GM10847 (cell line): Measurements from ENCODE around the gene PPP1R3C.

ENCODE experiments used
- POLR2A ChIP-seq: IDR thresholded peaks from 2 replicates; pipeline ENCODE4 v1.6.1; 2011; ENCODE audit not compliant: insufficient read length; ENCODE audit errors: extremely low read depth

PPP1R3C gene

DNA sequence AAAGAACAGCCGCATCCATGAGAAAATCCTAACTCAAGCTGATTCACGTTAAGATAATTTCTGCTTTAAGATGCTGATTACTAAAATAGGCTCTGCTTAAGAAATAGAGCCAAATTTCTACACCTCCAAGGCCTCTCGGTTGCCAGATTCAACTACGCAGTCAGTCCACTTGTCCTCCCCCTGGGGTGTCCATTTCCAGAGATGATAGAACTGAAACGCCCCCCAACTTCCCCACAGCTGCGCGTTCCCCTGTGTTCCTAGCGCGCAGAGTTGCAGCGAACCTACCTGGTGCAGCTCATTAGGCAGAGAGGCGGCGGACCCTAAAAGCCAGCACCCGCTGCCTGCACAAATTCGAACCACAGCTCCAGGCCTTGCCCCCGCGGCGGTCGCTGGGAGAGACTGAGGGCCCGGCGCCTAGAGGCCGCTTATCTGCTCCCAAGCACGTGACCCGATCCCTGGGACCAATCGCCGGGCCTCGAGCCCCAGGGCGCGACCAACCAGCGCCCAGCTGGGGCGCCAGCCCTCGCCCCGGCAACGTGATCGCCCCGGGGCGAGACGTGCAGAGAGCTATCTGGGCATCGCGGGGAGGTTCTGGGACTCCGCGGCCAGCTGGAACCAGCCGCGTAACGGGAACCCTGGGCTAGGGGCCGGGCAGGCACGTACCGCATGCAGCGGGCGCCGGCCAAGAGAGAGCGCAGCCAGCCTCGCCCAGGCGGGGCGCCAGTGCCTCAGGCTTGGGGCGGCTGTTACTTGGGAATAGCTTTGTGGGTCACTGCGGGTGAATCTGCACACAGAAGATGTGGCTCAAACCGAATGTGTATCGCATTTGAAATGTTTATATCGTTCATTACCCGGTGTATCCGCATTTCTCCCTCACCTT lies at the start of gene PPP1R3C:
PPP1R3C (minus strand) TSS at position 401 of the 880 bp plus-strand sequence; CDS start at position 299, 102 bp downstream.
- TF ChIP-seq POLR2A, result no peak

DNA sequence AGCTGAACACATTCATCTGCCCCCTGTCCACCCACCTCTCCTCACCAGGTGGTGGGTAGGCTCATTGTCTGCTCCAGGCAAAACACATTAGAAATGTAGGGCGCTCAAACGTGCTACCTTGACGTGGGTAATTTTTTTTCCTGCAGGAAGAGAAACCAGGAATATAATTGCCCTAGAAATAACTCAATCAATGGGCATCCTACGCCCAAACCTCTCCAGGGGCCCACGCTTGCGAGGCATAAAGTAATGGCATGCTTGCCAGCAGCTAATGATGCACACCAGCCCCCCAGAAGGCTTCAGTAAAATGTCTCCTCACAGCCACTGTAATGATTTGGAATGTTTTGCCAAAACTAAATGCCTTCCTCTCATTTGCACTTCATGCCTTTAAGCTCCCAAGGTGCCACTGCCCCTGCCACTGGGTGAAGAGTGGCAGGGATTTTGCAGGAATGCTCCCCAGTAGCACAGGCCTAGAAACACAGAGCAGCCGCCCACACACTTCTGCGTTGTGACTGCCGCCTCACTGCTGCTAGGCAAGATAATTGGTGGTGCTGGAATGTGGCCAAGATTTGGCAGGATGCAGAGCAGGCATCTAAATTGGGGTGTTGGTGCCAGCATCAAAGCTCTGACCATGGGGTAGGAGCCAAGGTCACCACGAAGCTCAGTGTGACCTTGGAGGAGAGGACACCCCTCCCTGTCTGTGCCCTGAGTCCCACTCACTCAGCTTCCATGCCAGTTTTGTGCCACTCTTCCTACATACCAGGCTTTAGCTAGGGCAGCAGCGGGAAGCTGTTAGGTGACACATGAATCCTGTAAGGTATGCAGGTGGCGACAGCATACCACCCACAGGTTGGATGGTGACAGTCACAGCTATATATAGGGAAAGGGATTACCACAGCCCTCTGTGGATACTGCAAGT lies 48.7 kb upstream of the PPP1R3C start:
- no peak for TF ChIP-seq POLR2A

DNA sequence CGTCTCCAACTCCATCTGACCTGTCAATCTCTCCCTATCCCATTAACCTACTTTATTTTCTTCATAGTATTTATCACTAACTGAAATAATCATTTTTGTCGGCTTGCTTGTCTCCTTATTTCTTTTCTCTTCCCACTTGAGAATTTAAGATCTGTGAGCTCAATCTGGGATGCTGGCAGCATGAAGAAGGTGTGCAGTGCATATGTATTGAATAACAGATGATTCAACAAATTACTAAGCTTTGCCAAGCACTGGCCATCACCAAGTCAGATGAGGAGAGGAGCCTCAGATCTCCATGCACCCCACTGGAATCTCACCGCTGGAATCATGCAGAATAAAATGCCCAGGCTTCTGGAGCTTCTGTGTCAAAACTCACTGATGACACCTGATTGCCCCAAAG lies 47.6 kb upstream of the PPP1R3C start:
- TF ChIP-seq POLR2A, result no peak

DNA sequence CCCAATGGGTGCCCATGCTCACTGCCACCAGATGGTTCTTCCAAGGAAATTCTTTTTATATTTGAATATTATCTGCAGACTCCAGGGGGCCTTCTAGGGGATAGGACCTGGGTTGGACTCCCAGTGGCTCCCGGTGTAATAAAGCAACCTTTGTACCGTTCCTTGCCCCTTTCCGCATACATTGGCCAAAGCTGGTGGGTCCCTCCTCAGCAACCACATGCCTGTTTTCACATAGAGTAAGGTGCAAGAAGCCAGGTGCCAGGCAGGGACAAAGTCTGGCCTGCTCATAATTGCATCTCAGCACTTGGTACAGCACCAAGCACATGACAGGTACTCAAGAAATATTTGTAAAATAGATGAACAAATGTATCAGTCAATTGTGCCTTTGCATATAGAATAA lies 46.4 kb upstream of the PPP1R3C start:
- TF ChIP-seq POLR2A, result no peak

DNA sequence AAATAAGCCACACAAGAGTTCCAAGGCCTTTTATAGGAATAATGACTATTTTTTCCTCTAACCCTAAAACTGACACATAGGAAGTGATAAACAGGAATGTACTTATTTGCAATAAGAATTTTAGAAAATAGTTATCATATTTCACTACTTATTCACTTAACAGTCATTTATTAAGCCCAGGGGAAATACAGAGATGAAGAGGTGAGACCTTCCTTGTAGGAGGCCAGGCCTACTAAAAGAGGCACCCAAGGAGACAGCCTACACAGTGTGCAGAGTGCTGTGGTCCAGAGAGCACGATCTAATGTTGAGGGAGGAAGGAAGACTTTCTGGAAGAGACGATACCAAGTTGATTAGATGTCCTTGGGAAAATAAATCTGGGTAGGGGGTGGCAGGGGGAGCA lies 45.0 kb upstream of the PPP1R3C start:
- TF ChIP-seq POLR2A, result no peak

DNA sequence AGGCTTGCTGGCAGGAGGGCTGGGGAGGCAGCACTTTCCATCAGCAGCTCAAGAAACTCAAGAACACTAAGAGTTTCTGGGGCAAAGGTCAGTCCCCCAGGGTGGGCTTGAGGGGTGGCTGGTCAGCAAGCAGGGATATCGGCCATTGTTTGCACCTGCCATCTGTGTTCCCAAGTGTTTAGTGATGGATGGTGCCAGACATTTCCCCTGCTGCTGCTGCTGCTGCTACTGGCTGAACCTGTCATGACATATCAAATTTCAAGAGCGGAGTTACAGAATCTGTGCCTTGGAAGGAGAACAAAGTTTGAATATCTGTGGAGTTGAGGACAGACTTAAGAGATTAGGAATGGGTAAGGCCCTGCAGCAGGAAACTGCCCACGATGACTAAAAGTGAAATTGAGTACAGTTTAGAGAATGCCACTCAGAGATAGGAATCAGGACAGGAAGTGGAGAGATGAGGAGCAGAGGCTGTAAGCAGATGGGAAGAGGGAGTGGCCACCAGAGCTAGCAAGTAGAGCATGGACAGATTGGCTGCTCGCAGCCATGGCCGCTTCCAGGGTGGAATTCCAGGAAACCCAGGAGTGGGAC lies 39.2 kb upstream of the PPP1R3C start:
- no peak for TF ChIP-seq POLR2A

DNA sequence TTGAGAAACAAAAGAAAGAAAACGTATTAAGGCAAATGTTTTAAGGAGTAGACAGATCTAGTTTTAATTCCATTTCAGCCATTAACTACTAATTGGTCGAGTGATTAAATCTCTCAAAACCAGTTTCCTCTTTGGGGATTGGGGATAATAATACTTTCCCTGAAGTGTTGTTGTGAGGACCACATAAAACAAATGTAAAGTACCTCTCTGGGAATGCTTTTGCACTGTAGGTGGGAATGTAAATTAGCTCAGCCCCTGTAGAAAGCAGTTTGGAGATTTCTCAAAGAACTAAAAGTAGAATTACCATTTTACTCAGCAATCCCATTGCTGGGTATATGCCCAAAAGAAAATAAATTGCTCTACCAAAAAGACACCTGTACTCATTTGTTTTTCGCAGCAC lies 36.0 kb upstream of the PPP1R3C start:
- TF ChIP-seq POLR2A, result no peak

DNA sequence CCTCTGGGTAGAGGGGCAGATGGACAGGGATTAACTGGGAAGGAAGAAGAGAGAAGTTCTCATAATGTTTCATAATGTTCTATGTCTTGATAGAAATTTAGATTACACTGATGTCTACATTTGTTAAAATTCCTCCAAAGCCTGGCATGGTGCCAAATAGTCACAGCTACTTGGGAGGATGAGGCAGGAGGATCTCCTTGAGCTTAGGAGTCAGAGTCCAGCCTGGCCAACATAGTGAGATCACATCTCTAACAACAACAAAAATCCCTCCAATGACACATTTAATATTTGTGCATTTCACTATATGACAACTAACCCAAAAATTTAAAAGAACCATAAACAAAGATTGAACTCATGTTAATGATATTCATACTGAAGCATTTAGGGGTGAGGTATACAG lies 33.0 kb upstream of the PPP1R3C start:
- TF ChIP-seq POLR2A, result no peak

DNA sequence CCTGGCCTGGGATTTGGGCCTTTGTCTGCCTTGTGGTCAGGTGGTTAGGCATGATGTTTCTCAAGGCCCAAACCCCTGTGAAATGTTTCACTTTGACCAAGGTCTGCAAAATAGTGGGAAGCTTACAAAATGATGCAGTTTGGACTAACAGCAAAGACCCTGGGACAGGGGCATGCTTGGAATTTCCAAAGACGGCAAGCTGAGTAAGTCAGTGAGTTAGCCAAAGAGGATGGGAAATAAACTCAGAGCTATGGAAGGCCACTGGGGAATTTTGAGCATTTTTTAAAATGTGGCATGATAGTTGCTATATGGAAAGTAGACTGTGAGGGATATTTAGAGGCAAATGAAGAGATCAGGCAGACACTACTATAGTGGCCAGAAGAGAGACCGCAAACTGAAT lies 31.6 kb upstream of the PPP1R3C start:
- no peak for TF ChIP-seq POLR2A

DNA sequence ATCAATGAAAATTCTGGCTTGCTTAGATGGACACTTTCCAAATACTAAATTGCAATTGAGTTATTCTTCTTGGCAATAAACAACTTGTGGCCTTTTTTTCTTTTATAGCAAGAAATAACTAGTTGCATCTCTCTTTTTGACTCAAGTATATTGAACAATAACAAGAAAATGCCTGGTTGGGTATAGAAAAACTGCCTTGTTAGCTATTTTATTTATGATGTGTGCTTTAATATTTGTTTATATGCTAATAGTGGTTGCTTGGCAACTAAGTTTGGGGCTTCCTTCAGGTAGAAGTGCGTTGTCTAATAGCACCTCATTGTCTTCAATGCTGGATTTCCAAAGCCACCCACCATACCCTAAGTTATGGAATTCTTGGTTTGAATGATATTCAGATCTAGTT lies 30.1 kb upstream of the PPP1R3C start:
- no peak for TF ChIP-seq POLR2A

DNA sequence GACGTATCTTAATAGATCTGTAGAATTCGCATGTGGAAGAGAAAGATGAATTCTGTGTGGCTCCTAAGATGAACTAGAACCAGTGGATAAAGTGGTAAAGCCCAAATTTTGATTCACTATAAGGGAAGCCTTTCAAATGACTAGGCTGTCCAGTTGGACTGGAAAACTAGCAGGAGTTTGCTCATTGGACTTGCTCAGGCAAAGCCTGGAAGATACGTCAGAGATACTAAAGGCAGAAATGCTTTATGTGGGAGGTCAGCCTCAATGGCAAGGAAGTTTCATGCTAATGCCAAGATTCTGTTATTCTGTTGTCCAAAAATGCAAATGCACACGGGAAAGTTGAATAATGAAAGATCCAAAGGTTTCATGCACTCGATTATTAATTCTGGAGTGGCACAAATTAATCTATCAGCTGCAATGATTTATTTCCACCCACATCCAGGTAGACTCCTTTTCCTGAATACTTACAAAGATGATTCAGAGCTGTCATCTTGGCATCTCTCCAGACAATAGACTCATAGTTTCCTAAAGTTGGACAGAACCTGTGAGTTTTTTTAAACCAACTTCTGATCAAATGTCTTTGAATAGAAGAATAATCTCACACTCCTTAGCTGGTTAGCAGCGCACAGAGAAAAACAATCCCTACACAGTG lies 20.5 kb upstream of the PPP1R3C start:
- TF ChIP-seq POLR2A, result no peak

DNA sequence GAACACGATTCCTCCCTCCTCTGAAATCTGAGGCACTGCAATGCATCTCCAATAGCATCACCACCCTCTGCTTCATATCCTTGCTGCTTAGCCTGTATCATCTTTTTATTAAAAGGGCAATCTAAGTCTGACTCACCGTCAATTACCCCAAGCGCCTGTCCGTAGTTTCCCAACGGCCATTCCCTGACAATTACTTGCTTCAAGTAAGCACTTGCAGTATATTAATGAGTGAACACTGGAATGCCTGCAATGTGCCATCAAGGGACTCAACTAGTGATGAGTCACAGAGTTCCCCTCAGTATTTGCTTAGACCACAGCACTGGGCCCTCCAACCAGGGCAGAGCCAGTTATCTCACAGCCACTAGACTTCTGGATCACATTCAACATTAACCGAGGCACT lies 19.5 kb upstream of the PPP1R3C start:
- no peak for TF ChIP-seq POLR2A

DNA sequence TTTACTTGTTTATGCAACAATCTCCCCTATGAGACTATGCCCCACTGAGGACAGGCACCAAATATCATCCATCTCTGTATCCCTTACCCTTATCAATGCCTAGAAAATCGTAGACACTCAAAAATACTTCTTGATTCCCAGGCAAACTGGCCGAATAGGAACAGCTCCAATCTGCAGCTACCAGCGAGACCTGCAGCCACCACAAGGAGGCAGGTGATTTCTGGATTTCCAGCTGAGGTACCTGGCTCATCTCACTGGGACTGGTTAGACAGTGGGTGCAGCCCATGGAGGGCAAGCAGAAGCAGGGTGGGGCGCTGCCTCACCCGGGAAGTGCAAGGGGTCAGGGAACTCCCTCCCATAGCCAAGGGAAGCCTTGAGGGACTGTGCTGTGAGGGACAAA lies 10.8 kb upstream of the PPP1R3C start:
- no peak for TF ChIP-seq POLR2A

DNA sequence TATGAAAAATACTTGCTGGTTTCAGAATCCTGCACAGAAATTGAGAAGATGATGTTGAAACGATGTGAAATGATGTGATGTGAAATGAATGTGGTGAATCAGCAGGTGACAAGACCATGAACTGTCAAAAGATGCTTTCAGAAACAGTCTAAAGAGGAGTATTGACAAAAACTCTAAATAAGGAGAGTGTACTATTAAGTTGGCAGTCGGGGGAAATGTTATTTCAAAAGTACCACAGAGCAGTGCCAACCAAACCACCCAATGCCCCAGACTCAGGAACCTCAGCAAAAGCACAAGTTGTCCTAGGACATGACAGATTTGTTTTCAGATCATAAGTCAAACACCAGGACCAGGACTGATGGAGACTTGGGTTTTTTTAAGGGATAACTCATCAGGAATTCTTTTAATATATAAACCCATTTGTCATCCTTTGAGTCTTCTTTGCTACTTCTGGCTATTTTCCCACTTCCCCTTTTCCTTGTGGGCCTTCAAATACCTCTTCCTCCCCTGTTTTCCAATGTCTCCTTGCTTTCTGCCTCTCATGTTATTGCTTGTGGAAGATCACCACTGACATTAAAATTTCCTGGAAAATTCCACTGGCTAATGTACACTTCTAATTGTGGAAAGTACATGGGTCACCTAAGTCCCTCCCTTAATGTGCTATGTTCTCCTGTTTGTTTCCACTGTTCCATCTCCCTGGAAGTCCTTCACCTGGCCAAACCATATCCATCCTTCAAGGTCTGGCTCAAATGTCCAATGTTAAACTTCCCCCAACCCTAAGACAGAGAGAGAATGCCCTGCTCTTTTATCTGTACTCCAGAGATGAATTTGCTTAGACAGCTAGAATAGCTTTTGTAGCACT lies 10.2 kb upstream of the PPP1R3C start:
- TF ChIP-seq POLR2A, result no peak

DNA sequence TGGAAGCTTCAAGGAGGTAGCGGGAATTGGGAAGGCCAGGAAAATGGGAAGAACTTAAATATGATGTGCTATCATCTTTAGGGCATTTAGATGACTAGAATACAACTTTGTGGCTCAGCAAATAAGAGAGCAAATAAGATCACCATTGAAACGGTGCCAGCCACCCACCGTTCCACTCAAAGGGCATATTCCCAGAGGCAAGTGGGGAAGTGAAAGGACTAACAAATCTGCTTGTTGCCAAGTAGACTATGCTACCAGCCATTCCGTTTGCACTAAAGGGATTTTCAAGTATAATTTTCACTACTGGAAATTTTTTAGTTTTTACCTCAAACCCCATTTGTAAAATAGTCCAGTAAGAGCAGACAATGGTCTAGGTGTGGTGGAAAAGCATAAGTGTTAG lies 4.0 kb upstream of the PPP1R3C start:
- no peak for TF ChIP-seq POLR2A
